ENCODE data around the gene PLXNB1. TPM values are rescaled to one million over a fixed set of nuclear protein-coding genes. Genes with fewer than 3 reads are reported as not detected.
A peak's percentile ranks its signal among the peaks of the same experiment; 100 is the strongest.

PLXNB1 gene
- total RNA-seq (2014; rRNA removed; shearing (Covaris generic)) = 144 and 164 TPM in 2 replicates
- polyA plus RNA-seq (2016; fragmentation: Nextera tagmentation; extraction: Ambion mirVana) = 49.0 and 49.3 TPM in 2 replicates
- long read RNA-seq, partial matches to known transcripts = 2 of 4 reads
- long read RNA-seq, other reads (novel, unspliced or antisense) = 2 of 4 reads

DNA sequence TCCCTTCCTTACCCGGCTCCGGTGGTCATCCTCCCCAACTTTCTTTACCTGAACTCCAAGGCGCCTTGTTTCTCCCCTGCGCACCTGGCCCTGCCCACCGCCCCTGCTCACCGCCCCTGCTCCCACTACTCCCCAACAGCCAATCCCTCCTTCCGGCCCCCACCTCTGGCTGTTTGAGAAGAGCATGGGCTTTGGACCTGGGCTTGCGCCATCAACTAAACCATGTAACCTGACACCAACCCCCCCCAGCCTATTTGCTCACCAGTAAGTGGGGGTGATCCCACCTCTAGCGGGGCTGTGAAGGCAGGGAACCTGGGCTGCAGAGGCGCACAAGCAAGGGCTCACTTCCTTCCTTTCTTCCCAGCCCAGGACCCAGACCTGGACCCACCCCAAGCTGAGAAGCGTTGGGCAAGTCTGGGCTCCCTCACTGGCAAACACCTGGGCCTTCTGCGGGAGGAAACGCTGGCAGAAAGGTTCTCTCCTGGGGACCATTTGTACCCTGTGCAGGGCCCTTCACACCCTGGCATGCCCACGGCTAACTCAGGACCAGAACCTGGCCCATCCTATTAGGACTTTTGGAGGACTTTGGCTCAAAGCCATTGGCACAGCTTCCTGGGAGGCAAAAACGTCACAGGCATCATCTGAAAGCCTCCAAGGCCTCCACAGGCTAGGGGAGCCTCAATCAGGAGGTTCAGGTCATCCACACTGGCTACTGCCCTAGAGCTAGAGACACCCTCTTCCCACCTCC lies at the start of gene PLXNB1:
Gene PLXNB1, minus strand, starts transcription at position 127 of the 748 bp plus-strand sequence. CDS start 5,475 bp downstream, outside the sequence.
- TF ChIP-seq ZNF462 (CRISPR knock-in tag; IDR thresholded peaks at IDR 0.05) = no peak
- no peak for TF ChIP-seq CTCF (conservative IDR thresholded peaks at IDR 0.05; ENCODE audit: low read depth in 2 of 2)
- no peak for TF ChIP-seq REST (IDR thresholded peaks at IDR 0.05; ENCODE audit: unreplicated experiment)
- TF ChIP-seq POLR2AphosphoS5 (IDR thresholded peaks at IDR 0.05; ENCODE audit: low read depth) = peak; percentile 68
- no peak for TF ChIP-seq ZNF331 (CRISPR knock-in tag; IDR thresholded peaks at IDR 0.05; ENCODE audit: low read depth)
- TF ChIP-seq ZNF114 (CRISPR knock-in tag; IDR thresholded peaks at IDR 0.05) = no peak
- TF ChIP-seq STAT1 (IDR thresholded peaks at IDR 0.05; ENCODE audit: unreplicated experiment) = no peak
- no peak for TF ChIP-seq JUNB (IDR thresholded peaks at IDR 0.05; ENCODE audit: unreplicated experiment)
- TF ChIP-seq CREB1 (CRISPR knock-in tag; IDR thresholded peaks at IDR 0.05; ENCODE audit: low read depth) = peak; percentile 24; the same call in 1 of the 2 replicates
- TF ChIP-seq ETS1 (IDR thresholded peaks at IDR 0.05) = 0 out of 2 replicates have a peak, but pooled peaks have one; percentile 39
- no peak for TF ChIP-seq EZH2phosphoT487 (IDR thresholded peaks at IDR 0.05; ENCODE audit: unreplicated experiment)
- TF ChIP-seq EZH2 (IDR thresholded peaks at IDR 0.05; ENCODE audit: low read depth, unreplicated experiment) = no peak
- TF ChIP-seq NANOG (IDR thresholded peaks at IDR 0.05; ENCODE audit: borderline replicate concordance) = no peak; the same call in 1 of the 2 replicates
- Histone ChIP-seq H3K4me3 (peak within 1 kb of the TSS; percentile 84), H3F3A (replicated peaks; ENCODE audit: low read depth) (peaks cover 33% of the 10 kb centered on the region), H3K27me3 (ENCODE audit: insufficient read depth) (no peaks in the 10 kb centered on the region), H3K4me1 (ENCODE audit: insufficient read depth) (peaks cover 35% of the 10 kb centered on the region), H3K36me3 (ENCODE audit: insufficient read depth) (peaks cover 10% of the 10 kb centered on the region), H3K79me2 (replicated peaks; ENCODE audit: insufficient read depth) (peaks cover 50% of the 10 kb centered on the region), H3K4me2 (peak within 1 kb of the TSS; percentile 86), H4K20me1 (replicated peaks; ENCODE audit: insufficient read depth) (peaks cover 10% of the 10 kb centered on the region), H3K27ac (ENCODE audit: low read depth) (peak within 1 kb of the TSS; percentile 99), H3K9me2 (ENCODE audit: insufficient read depth) (no peaks in the 10 kb centered on the region), H2AFZ (no peak within 1 kb of the TSS)
- Mint-ChIP-seq H3K9me3 (peaks cover 3% of the 10 kb centered on the region; the same call in 1 of the 3 replicates), H3K36me3 (ENCODE audit: low read depth) (peaks cover 49% of the 10 kb centered on the region), H3K4me3 (peak within 1 kb of the TSS; percentile 88), H3K27ac (peak within 1 kb of the TSS; percentile 97), H3K27me3 (ENCODE audit: insufficient read depth, low read depth, poor library complexity) (peaks cover 13% of the 10 kb centered on the region), H3K4me1 (peaks cover 55% of the 10 kb centered on the region)
- peak; percentile 98 for DNase-seq (ENCODE audit: low spot score)
- peak; percentile 70 for ATAC-seq

Data from GM23338 (cell line).